Thyroid gland (tissue), 4 donors: ENCODE measurements around the gene OR2T1.

ENCODE experiments used
- CTCF ChIP-seq, 6 experiments: fragments of 200-600 bp in 3 of 6; fragments of 450-650 bp in 3 of 6; sonication (generic) in 3 of 6; IDR thresholded peaks; one replicate each; pipeline ENCODE4 v1.5.1; 2016 to 2019; ENCODE audit warnings: antibody characterized with exemption in 6 of 6, mild to moderate bottlenecking in 2 of 6, inconsistent platforms in 1 of 6, moderate library complexity in 1 of 6
- POLR2A ChIP-seq, 2 donors: fragments of 450-650 bp; IDR thresholded peaks; one replicate each; pipeline ENCODE4 v1.6.1; 2017; ENCODE audit warnings: antibody characterized with exemption in 2 of 2, mild to moderate bottlenecking in 2 of 2, moderate library complexity in 1 of 2

- TF ChIP-seq CTCF (IDR thresholded peaks at IDR 0.05) (no peak), POLR2A (IDR thresholded peaks at IDR 0.05) (no peak)
Measured at GRCh38 chr1:248380854-248381253, 22.0 kb upstream of the OR2T1 start.
